ENCODE data around the gene C17orf67.

GRCh38 chr17:56812901-56813388 is 20.8 kb downstream of the C17orf67 start:
- no peak for TF ChIP-seq CTCF (IDR thresholded peaks at IDR 0.05)
- TF ChIP-seq POLR2A (IDR thresholded peaks at IDR 0.05): no peak

All from uterus (tissue), 2 donors.